Fibroblast of pulmonary artery (primary cell): ENCODE results near the gene C3orf80.

Experiments
- DNase-seq: peaks from one replicate; pipeline ENCODE4 v3.0.0-alpha.2; 2010; ENCODE audit warnings: low read depth
- H3K4me3 ChIP-seq: replicated peaks from 2 replicates; pipeline ENCODE4 v1.5.1; 2011; ENCODE audit warnings: low read depth, mild to moderate bottlenecking, control low read depth, low read length, moderate library complexity
- TF ChIP-seq, protein P1 (sequence below): IDR thresholded peaks from 2 replicates; pipeline ENCODE4 v1.5.1; 2011; ENCODE audit warnings: mild to moderate bottlenecking, control low read depth, low read length, inconsistent platforms; ENCODE audit errors: missing control alignments

The C3orf80 gene

DNA sequence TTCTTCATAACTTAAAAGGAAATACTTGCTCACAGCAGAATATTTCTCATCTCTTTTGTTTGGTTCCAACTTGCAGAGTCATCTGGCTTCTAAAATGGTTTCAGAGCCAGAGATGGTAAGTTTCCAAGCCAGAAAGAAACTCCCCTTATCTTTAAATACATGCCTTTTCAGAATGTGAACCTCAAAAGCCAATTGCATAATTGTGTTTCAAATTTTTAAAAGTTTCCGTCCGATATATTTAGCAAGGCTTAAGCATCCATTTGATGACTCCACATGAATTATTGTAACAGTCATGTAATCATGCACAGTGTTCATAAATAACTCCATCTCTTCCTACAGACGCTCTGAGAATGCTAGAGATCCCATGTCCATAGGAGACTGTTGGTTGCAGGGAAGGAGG, 40.6 kb upstream of the C3orf80 start:
- TF ChIP-seq, protein P1, sequence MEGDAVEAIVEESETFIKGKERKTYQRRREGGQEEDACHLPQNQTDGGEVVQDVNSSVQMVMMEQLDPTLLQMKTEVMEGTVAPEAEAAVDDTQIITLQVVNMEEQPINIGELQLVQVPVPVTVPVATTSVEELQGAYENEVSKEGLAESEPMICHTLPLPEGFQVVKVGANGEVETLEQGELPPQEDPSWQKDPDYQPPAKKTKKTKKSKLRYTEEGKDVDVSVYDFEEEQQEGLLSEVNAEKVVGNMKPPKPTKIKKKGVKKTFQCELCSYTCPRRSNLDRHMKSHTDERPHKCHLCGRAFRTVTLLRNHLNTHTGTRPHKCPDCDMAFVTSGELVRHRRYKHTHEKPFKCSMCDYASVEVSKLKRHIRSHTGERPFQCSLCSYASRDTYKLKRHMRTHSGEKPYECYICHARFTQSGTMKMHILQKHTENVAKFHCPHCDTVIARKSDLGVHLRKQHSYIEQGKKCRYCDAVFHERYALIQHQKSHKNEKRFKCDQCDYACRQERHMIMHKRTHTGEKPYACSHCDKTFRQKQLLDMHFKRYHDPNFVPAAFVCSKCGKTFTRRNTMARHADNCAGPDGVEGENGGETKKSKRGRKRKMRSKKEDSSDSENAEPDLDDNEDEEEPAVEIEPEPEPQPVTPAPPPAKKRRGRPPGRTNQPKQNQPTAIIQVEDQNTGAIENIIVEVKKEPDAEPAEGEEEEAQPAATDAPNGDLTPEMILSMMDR, result no peak
- DNase-seq, result peak; percentile 95
- no peak overlapping the region for H3K4me3 ChIP-seq

GRCh38 chr3:160185751-160186150, 39.5 kb upstream of the C3orf80 start:
- no peak for DNase-seq
- no peak overlapping the region for H3K4me3 ChIP-seq
- TF ChIP-seq, protein P1, result no peak

- TF ChIP-seq, protein P1, result no peak
- no peak overlapping the region for H3K4me3 ChIP-seq
- no peak for DNase-seq
Observed at GRCh38 chr3:160187288-160187687, 37.9 kb upstream of the C3orf80 start.

DNA sequence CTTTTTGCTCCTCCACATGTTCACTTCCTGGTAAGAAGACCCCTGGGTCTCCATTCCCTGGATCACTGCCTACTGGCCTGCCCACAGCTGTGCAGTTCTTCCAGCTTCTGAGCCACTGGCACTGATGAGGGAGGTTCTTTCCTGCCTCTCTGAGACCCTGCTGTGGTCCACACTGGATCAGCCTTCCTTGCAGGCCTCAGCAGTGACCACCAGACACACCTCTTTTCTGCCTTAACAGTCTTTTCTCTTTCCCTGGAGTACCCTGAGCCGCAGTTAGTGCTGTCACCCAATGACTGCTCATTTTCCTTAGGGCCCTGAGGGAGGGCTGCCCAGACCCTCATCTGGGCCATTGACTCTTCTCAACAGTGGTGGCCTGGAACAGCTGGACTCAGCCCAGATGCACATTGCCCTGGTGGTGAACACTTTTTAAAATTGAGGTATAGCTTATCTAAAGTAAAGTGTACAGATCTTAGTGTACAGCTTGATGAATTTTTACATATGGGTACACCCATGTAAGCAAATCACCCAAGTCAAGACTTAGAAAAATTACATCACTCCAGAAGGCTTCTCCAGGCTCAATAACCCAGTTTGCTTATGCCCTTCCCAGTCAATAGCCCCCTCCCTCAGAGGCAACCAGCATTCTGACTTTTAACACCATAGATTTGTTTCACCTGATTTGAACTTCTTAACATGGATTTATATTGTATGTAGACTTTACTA, 32.8 kb upstream of the C3orf80 start:
- H3K4me3 ChIP-seq, result no peak overlapping the region
- TF ChIP-seq, protein P1, result no peak
- no peak for DNase-seq

- TF ChIP-seq, protein P1, result no peak
- H3K4me3 ChIP-seq, result no peak overlapping the region
- DNase-seq, result no peak
Observed at GRCh38 chr3:160193644-160194192, 31.5 kb upstream of the C3orf80 start.

DNA sequence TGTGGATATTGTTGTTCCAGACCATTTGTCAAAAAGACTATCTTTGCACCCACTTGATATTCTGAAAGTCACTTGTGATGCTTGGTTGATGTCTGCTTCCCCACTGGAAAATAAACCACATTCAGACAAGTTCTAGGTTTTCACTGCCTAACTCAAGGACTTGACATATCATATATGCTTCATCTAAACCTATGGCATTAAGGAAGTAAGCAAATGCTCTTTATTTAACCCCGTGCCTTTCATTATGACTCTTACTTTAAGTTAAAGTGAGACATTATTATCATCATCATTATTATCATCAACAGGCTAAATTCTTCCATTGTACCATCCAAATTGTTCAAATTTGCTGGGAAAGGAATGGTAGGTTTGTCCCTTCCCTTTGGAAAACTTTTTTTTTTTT, 30.8 kb upstream of the C3orf80 start:
- TF ChIP-seq, protein P1, result no peak
- no peak for DNase-seq
- H3K4me3 ChIP-seq, result no peak overlapping the region

DNA sequence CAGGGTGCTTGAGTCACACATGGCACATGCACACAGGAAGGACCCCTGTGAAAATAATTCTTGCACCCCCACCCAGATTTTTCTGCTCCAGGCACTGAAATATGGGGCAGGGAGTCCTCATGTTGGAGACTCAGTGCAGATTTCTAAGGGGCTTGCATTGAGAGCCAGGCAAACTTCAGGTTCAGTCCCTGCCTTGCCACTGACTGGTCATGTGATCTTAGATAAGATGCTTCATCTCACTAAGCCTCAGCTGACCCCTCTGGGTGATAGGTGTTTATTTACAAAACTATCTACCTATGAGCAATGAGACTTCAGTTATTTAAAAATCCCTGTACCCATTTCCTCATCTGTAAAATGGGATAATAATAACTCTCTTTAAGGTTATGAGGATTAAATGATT, 30.1 kb upstream of the C3orf80 start:
- DNase-seq, result no peak
- no peak overlapping the region for H3K4me3 ChIP-seq
- TF ChIP-seq, protein P1, result no peak
